Mammary epithelial cell (primary cell): ENCODE measurements around the gene HMGCLL1.

Source experiments
- CTCF ChIP-seq, 2 donors: IDR thresholded peaks in 1 of 2; conservative IDR thresholded peaks in 1 of 2; 2 replicates each; pipeline ENCODE4 v1.5.1; 2011 to 2012; ENCODE audit warnings: inconsistent platforms in 2 of 2, low read length in 2 of 2, mild to moderate bottlenecking in 2 of 2, control low read depth in 1 of 2, low read depth in 1 of 2; ENCODE audit not compliant: insufficient read depth in 1 of 2; ENCODE audit errors: extremely low read depth in 1 of 2
- EZH2 ChIP-seq: IDR thresholded peaks from 2 replicates; pipeline ENCODE4 v1.6.1; 2012; ENCODE audit warnings: low read length, inconsistent platforms, borderline replicate concordance

GRCh38 chr6:55621993-55622392, 43.0 kb upstream of the HMGCLL1 start:
- TF ChIP-seq CTCF (conservative IDR thresholded peaks at IDR 0.05 in 1 of 2, IDR thresholded peaks at IDR 0.05 in 1 of 2; ENCODE audit: extremely low read depth in 1 of 2, insufficient read depth in 1 of 2, low read depth in 1 of 2, low read length in 2 of 2), result no peak
- no peak for TF ChIP-seq EZH2
